ENCODE results near the gene DUSP22.
A peak's percentile ranks its signal among the peaks of the same experiment; 100 is the strongest.
"Not testable (repeated sequence)": the region's sequence is repeated elsewhere in the genome, so short reads cannot be mapped to it uniquely, and the experiment has no call there.

Gene DUSP22

DNA sequence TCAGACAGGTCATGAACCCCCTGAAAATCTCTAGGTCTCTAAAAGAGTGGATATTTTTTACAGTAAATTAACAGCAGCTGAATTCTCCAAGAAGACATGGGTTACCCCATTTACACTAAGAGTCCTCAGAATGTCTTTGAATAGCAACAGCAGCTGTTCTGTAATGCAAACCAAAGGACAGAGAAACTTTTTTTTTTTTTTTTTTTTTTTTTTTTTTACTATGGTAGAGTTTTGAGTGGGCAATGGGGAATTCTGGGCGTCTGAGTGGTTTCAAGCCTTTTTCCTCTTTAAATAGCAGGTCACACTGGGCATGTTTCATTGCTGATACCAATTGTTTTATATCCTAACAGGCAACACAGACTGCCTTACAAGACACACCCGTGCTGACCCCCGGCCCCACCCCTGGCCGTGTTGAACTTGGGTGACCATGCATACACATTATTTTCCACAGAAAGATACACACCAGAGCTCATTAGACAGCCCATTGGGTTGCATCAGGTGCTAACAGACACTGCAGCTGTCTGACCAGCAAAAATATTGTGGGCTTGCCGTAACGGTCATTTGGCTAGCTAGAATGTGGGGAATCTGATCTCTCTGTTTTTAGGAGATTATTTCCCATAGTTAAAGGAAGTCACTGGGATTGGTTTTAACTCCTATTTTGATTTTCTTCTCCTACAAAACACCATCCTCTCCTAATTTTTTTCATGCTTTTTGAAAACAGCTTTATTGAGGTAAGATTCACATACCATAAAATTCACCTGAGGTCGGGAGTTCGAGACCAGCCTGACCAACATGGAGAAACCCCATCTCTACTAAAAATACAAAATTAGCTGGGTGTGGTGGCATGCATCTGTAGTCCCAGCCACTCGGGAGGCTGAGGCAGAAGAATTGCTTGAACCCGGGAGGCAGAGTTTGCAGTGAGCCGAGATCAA lies 72.6 kb downstream of the DUSP22 start:
- Histone ChIP-seq H3K27ac (no peak overlapping the region), H4K20me1 (no peaks in the 10 kb centered on the region), H3K9ac (no peak overlapping the region), H3K4me1 (peaks cover 38% of the 10 kb centered on the region), H3K4me2 (peak overlapping the region; percentile 66), H3K36me3 (no peaks in the 10 kb centered on the region), H3K27me3 (0 out of 2 replicates have a peak, but pooled peaks cover 6% of the 10 kb centered on the region), H3K4me3 (no peak overlapping the region), H3K9me3 (peaks cover 22% of the 10 kb centered on the region)
- no peak for TF ChIP-seq Cebpa-rat (IDR thresholded peaks at IDR 0.05)

DNA sequence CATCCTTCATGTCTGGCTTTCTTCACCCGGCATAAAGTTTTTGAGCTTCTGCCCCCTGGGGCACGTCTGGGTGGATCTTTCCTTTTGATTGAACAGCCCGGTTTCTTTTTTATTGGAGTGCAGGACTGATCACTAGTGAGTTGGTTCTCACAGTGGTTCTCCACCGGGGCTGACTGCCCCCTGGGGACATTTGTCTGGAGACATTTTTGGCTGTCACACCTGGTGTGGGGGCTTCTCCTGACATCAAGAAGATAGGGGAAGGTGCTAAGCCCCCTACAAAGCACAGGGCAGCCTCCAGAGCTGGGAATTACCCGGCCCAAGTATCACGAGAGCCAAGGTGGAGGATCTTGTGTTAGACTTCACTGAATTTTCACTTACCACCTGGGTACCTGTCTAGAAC lies 73.5 kb downstream of the DUSP22 start:
- Histone ChIP-seq H4K20me1 (no peaks in the 10 kb centered on the region), H3K4me1 (peaks cover 36% of the 10 kb centered on the region), H3K9ac (no peak overlapping the region), H3K27ac (no peak overlapping the region), H3K36me3 (no peaks in the 10 kb centered on the region), H3K4me3 (no peak overlapping the region), H3K27me3 (0 out of 2 replicates have a peak, but pooled peaks cover 6% of the 10 kb centered on the region), H3K4me2 (peak overlapping the region; percentile 66), H3K9me3 (peaks cover 22% of the 10 kb centered on the region)
- no peak for TF ChIP-seq Cebpa-rat (IDR thresholded peaks at IDR 0.05)

DNA sequence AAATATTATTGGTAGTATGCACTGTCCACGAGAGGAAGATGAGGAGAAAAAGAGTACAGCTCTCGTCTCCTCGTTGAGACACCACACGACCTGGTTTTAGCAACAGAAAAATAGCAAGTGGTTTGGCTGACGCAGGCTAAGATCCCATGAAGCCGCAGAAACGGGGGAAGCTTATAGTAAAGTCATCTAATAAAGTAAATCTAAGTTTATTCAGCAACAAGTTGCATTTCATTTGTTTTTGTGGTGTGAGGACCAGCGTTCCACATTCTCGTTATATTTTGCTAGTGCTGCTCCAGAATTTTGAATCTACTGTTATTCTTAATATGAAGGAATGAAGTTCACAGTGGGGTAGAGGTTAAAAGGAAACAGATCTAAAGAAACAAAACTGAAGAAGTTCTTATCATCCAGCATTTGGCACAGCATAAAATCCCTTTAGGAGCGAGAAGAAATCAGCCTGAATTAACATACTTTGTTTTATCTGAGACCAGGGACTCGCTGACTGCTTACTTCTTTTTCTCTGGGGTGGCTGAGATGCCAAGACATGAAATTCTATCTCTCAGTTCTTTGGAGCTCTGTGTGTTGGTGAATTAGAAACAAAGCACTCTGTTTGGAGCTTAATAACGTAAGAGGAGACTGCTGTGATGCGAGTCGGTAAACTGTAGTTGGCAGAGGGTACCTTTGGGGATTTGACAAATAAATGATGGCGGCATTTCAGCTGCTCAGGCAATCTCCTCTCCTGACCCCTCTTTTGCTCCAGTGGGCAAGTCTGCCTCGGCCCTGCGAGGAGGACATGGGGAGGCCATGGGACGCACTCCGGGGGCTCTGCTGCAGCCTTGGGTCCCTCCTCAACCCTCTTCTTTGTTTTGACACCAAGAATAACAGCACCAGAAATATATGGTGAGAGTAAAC lies 74.4 kb downstream of the DUSP22 start:
- H4K20me1 ChIP-seq = no peaks in the 10 kb centered on the region
- H3K27ac ChIP-seq = no peak overlapping the region
- TF ChIP-seq Cebpa-rat (IDR thresholded peaks at IDR 0.05) = no peak
- no peaks in the 10 kb centered on the region for H3K36me3 ChIP-seq
- H3K27me3 ChIP-seq = peaks cover 6% of the 10 kb centered on the region
- H3K4me1 ChIP-seq = peaks cover 33% of the 10 kb centered on the region
- H3K9ac ChIP-seq = no peak overlapping the region
- peaks cover 22% of the 10 kb centered on the region for H3K9me3 ChIP-seq
- H3K4me2 ChIP-seq = peak overlapping the region; percentile 66
- H3K4me3 ChIP-seq = no peak overlapping the region

DNA sequence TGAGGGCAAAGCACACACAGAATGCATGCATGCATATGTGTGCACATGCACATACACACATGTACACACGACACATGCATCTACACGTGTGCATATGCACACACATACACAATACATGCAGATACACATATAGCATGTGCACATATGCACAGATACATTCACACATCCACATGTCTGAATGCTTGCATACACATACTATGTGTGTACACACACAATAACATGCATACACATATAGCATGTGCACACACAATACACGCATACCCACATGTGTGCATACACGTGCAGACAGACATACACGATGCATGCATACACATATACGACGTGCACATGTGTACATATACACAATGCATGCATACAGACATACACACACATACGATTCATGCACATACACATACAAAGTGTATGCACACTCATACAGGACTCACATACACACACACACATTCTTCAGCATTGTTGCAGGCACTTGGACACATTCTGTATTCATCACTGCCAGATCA lies 75.1 kb downstream of the DUSP22 start:
- no peak overlapping the region for H3K9ac ChIP-seq
- peaks cover 13% of the 10 kb centered on the region for H3K27me3 ChIP-seq
- no peaks in the 10 kb centered on the region for H4K20me1 ChIP-seq
- H3K4me2 ChIP-seq = peak overlapping the region; percentile 66; the same call in 1 of the 2 replicates
- TF ChIP-seq Cebpa-rat (IDR thresholded peaks at IDR 0.05) = no peak
- H3K4me1 ChIP-seq = peaks cover 37% of the 10 kb centered on the region
- peaks cover 27% of the 10 kb centered on the region for H3K9me3 ChIP-seq
- no peaks in the 10 kb centered on the region for H3K36me3 ChIP-seq
- no peak overlapping the region for H3K27ac ChIP-seq
- H3K4me3 ChIP-seq = no peak overlapping the region

DNA sequence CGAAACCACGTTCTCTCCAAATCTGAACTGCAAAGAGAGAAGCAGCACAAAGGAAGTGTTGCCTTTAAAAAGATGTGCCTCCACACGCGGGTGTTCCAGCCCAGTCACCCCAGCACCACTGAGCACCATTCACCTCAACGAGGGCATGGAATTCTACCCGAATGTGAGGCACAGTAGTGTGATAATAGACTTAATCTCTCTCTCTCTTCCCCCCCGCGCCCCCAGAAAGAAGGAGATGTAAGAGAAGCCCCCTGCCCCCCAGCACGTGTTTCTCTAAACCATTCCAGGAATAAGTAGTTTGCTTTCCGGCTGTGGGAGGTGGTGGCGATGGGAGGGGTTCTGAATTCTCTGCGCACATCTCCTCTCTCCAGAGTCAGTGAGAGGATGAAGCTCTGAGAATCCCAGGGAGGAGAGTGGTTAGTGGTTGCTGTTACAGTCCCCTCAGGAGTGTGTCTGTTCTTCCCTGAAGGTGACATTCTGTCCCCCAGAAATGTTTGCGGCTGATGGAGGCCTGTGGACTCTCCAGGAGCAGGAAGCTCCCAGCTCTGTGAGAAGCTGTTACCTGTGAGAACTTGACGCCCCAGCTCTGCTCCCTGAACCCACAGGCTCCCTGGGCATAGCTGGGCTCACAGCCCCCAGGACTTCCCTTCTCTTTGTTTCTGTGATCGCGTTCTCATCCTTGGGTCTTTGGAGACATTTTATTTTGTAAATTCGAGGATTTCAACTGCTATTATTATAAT lies 75.8 kb downstream of the DUSP22 start:
- Histone ChIP-seq H3K9me3 (peaks cover 21% of the 10 kb centered on the region), H3K27me3 (peaks cover 21% of the 10 kb centered on the region), H3K4me3 (no peak overlapping the region), H3K36me3 (no peaks in the 10 kb centered on the region), H4K20me1 (no peaks in the 10 kb centered on the region), H3K27ac (no peak overlapping the region), H3K4me2 (no peak overlapping the region), H3K4me1 (peaks cover 42% of the 10 kb centered on the region), H3K9ac (no peak overlapping the region)
- no peak for TF ChIP-seq Cebpa-rat (IDR thresholded peaks at IDR 0.05)

DNA sequence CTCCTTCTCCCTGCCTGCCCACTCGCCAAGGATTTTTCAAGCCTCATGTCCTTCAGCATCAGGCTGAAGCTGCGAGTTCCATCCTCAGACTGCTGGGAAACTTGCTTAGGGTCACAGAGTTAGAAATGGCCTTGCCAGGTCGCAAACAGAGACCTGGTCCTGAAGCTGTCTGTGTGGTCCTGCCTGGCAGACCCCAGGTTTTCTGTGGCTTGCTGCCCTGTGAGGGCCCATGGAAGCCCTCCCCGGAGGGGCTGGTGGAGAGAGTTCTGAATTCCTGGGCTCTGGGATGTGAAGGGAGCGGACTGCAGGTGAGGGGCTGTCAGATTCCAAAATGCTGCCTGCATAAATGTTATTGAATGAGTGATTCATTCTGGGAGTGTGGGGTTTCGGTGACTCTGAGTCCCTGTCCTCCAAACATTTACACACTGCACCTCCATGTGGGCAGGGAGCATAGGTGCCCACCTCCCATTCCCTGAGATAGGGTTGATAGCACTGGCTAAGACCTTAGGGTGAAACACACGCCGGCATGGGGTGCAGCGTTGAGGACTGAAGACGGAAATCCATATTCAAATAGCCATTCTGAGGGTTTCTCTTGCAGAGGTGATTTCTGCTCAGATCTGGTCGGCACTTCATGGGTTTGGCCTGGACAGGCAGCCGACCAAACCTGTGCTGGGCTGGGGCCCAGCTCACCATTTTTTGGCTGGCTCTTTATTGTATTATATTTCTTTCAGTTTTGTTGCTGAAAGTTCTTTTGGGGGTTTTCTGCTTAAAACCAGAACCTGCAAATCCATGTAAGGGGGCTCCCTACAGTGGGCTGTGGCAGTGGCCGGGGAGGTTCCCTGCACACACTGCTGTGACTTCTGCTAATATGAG lies 77.5 kb downstream of the DUSP22 start:
- Histone ChIP-seq H3K27ac (no peak overlapping the region), H3K27me3 (peaks cover 25% of the 10 kb centered on the region), H3K9ac (no peak overlapping the region), H3K4me1 (peaks cover 34% of the 10 kb centered on the region), H3K4me2 (no peak overlapping the region), H3K4me3 (no peak overlapping the region), H4K20me1 (no peaks in the 10 kb centered on the region), H3K36me3 (no peaks in the 10 kb centered on the region), H3K9me3 (0 out of 2 replicates have a peak, but pooled peaks cover 6% of the 10 kb centered on the region)
- TF ChIP-seq Cebpa-rat (IDR thresholded peaks at IDR 0.05) = no peak

DNA sequence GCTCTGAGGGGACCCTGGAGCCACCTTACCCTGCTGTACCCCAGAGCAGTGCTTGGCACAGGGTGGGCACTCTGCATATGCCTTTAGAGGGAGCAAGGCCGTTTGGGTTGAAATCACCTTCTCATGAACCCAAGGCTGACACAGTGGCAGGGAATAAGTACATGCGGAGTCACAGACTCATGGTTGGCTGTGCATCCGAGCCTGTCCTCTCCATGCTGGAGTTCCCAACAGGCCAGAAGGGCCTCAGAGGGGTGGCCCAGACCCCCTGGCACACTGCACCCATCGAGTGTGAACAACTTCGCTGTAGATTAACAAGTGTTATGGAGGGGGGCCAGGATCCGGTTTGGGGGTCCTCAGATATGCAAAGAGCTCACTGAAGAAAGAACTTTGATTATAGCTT lies 78.3 kb downstream of the DUSP22 start:
- Histone ChIP-seq H3K4me2 (no peak overlapping the region), H3K4me1 (peaks cover 26% of the 10 kb centered on the region), H4K20me1 (no peaks in the 10 kb centered on the region), H3K9ac (no peak overlapping the region), H3K9me3 (0 out of 2 replicates have a peak, but pooled peaks cover 6% of the 10 kb centered on the region), H3K4me3 (no peak overlapping the region), H3K27me3 (peaks cover 25% of the 10 kb centered on the region), H3K36me3 (no peaks in the 10 kb centered on the region), H3K27ac (no peak overlapping the region)
- TF ChIP-seq Cebpa-rat (IDR thresholded peaks at IDR 0.05) = no peak

DNA sequence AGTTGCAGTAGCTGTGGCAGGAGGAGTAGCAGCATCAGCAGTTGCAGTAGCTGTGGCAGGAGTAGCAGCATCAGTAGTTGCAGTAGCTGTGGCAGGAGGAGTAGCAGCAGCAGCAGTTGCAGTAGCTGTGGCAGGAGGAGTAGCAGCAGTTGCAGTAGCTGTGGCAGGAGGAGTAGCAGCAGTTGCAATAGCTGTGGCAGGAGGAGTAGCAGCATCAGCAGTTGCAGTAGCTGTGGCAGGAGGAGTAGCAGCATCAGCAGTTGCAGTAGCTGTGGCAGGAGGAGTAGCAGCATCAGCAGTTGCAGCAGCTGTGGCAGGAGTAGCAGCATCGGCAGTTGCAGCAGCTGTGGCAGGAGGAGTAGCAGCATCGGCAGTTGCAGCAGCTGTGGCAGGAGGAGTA lies 79.6 kb downstream of the DUSP22 start:
- H4K20me1 ChIP-seq, H3K36me3 ChIP-seq, H3K9me3 ChIP-seq, H3K9ac ChIP-seq, H3K4me3 ChIP-seq, H3K4me2 ChIP-seq, H3K27ac ChIP-seq: not testable (repeated sequence)
- peaks cover 16% of the 10 kb centered on the region for H3K4me1 ChIP-seq
- peaks cover 25% of the 10 kb centered on the region for H3K27me3 ChIP-seq

All from BLaER1 (cell line).